ENCODE results near the gene TRMO.
"Not testable (repeated sequence)": the region's sequence is repeated elsewhere in the genome, so short reads cannot be mapped to it uniquely, and the experiment has no call there.

TRMO gene

DNA sequence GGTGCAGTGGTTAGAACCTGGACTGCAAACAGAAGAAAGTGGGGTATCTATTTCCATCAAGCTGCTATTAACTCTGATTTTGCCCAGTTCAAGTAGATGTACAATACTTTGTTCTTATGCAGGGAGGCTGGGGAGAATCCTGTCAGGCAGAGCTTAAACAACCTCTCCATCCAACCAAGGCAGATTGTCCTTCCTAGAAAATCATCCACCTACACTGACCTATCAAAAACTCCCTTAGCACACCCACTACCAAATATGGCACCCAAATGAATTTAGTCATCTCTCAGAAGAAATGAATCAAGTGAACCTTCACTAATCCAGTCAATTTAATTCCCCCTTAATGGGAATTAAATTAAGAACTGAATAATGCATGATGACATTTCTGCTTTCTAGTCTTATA, 34.0 kb upstream of the TRMO start:
- Histone ChIP-seq H3K9me3 (ENCODE audit: insufficient read depth, low read length) (no peaks in the 10 kb centered on the region), H3K36me3 (replicated peaks; ENCODE audit: low read depth, low read length) (no peaks in the 10 kb centered on the region), H4K20me1 (ENCODE audit: insufficient read depth, low read length) (no peaks in the 10 kb centered on the region), H3K4me3 (ENCODE audit: low read length) (no peak overlapping the region), H3K4me1 (ENCODE audit: low read length) (no peaks in the 10 kb centered on the region), H2AFZ (ENCODE audit: low read depth, low read length) (no peak overlapping the region), H3K27me3 (ENCODE audit: low read depth, low read length) (no peaks in the 10 kb centered on the region), H3K79me2 (ENCODE audit: low read length) (no peaks in the 10 kb centered on the region), H3K9ac (ENCODE audit: low read length) (no peak overlapping the region), H3K27ac (ENCODE audit: low read length) (no peak overlapping the region), H3K4me2 (ENCODE audit: low read length) (no peak overlapping the region)
- TF ChIP-seq, protein P1, sequence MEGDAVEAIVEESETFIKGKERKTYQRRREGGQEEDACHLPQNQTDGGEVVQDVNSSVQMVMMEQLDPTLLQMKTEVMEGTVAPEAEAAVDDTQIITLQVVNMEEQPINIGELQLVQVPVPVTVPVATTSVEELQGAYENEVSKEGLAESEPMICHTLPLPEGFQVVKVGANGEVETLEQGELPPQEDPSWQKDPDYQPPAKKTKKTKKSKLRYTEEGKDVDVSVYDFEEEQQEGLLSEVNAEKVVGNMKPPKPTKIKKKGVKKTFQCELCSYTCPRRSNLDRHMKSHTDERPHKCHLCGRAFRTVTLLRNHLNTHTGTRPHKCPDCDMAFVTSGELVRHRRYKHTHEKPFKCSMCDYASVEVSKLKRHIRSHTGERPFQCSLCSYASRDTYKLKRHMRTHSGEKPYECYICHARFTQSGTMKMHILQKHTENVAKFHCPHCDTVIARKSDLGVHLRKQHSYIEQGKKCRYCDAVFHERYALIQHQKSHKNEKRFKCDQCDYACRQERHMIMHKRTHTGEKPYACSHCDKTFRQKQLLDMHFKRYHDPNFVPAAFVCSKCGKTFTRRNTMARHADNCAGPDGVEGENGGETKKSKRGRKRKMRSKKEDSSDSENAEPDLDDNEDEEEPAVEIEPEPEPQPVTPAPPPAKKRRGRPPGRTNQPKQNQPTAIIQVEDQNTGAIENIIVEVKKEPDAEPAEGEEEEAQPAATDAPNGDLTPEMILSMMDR (IDR thresholded peaks at IDR 0.05; ENCODE audit: low read depth, low read length): no peak
- no peak for TF ChIP-seq EZH2phosphoT487 (IDR thresholded peaks at IDR 0.05; ENCODE audit: low read depth)

DNA sequence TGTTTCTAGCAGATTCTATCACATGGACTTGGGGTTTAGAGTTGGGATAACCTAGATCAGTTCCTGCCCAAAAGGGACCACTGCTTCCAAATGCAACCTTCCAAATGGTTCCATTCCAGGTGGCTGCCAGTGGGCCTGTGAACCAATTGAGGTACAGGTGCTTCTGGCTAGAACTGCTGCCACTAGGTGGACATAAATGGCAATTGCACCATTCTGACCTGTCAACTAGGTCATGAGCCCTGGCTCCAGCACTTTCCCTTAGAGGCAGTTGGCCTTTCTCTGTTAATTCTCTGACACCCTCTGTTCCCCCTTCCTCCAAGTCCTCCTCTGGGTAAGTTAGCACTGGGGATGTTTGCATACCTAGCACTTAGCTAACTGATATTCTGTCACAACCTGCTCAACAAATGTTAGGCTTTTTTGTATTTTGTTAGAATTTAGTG, 32.3 kb upstream of the TRMO start:
- Histone ChIP-seq H3K79me2 (ENCODE audit: low read length) (no peaks in the 10 kb centered on the region), H3K4me2 (ENCODE audit: low read length) (no peak overlapping the region), H3K9me3 (ENCODE audit: insufficient read depth, low read length) (no peaks in the 10 kb centered on the region), H3K27ac (ENCODE audit: low read length) (no peak overlapping the region), H3K4me3 (ENCODE audit: low read length) (no peak overlapping the region), H3K4me1 (ENCODE audit: low read length) (no peaks in the 10 kb centered on the region), H2AFZ (ENCODE audit: low read depth, low read length) (no peak overlapping the region), H3K36me3 (replicated peaks; ENCODE audit: low read depth, low read length) (no peaks in the 10 kb centered on the region), H4K20me1 (ENCODE audit: insufficient read depth, low read length) (no peaks in the 10 kb centered on the region), H3K9ac (ENCODE audit: low read length) (no peak overlapping the region), H3K27me3 (ENCODE audit: low read depth, low read length) (no peaks in the 10 kb centered on the region)
- TF ChIP-seq, protein P1 (IDR thresholded peaks at IDR 0.05; ENCODE audit: low read depth, low read length): peak; percentile 64
- TF ChIP-seq EZH2phosphoT487 (IDR thresholded peaks at IDR 0.05; ENCODE audit: low read depth): no peak

DNA sequence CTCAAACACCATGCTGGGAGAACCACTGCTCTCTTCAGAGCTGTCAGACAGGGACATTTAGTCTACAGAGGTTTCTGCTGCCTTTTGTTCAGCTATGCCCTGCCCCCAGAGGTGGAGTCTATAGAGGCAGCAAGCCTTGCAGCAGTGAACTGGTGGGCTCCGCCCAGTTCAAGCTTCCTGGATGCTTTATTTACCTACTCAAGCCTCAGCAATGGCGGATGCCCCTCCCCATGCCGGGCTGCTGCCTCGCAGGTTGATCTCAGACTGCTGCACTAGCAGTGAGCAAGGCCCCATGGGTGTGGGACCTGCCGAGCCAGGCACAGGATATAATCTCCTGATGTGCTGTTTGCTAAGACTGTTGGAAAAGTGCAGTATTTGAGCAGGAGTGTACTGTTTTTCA, 28.6 kb upstream of the TRMO start:
- not testable (repeated sequence) for H3K9ac ChIP-seq (ENCODE audit: low read length); H2AFZ ChIP-seq (ENCODE audit: low read depth, low read length); H3K36me3 ChIP-seq (replicated peaks; ENCODE audit: low read depth, low read length); H3K79me2 ChIP-seq (ENCODE audit: low read length); H3K9me3 ChIP-seq (ENCODE audit: insufficient read depth, low read length); H3K4me1 ChIP-seq (ENCODE audit: low read length); H4K20me1 ChIP-seq (ENCODE audit: insufficient read depth, low read length); H3K4me2 ChIP-seq (ENCODE audit: low read length); H3K27me3 ChIP-seq (ENCODE audit: low read depth, low read length); H3K4me3 ChIP-seq (ENCODE audit: low read length); H3K27ac ChIP-seq (ENCODE audit: low read length)

DNA sequence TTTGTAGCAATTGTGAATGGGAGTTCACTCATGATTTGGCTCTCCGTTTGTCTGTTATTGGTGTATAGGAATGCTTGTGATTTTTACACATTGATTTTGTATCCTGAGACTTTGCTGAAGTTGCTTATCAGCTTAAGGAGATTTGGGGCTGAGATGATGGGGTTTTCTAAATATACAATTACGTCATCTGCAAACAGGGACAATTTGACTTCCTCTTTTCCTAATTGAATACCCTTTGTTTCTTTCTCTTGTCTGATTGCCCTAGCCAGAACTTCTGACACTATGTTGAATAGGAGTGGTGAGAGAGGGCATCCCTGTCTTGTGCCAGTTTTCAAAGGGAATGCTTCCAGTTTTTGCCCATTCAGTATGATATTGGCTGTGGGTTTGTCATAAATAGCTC, 24.8 kb upstream of the TRMO start:
- not testable (repeated sequence) for H4K20me1 ChIP-seq (ENCODE audit: insufficient read depth, low read length); H2AFZ ChIP-seq (ENCODE audit: low read depth, low read length); H3K4me2 ChIP-seq (ENCODE audit: low read length); H3K4me1 ChIP-seq (ENCODE audit: low read length); H3K79me2 ChIP-seq (ENCODE audit: low read length); H3K9ac ChIP-seq (ENCODE audit: low read length); H3K4me3 ChIP-seq (ENCODE audit: low read length); H3K9me3 ChIP-seq (ENCODE audit: insufficient read depth, low read length); H3K36me3 ChIP-seq (replicated peaks; ENCODE audit: low read depth, low read length); H3K27ac ChIP-seq (ENCODE audit: low read length)
- H3K27me3 ChIP-seq (ENCODE audit: low read depth, low read length): peaks cover 22% of the 10 kb centered on the region

DNA sequence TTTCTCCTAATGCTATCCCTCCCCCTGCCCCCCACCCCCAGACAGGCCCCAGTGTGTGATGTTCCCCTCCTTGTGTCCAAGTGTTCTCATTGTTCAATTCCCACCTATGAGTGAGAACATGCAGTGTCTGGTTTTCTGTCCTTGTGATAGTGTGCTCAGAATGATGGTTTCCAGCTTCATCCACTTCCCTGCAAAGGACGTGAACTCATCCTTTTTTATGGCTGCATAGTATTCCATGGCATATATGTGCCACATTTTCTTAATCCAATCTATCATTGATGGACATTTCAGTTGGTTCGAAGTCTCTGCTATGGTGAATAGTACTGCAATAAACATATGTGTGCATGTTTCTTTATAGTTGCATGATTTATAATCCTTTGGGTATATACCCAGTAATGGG, 23.2 kb upstream of the TRMO start:
- not testable (repeated sequence) for H3K36me3 ChIP-seq (replicated peaks; ENCODE audit: low read depth, low read length); H4K20me1 ChIP-seq (ENCODE audit: insufficient read depth, low read length); H3K79me2 ChIP-seq (ENCODE audit: low read length); H3K4me3 ChIP-seq (ENCODE audit: low read length); H3K9ac ChIP-seq (ENCODE audit: low read length); H3K4me1 ChIP-seq (ENCODE audit: low read length); H3K27ac ChIP-seq (ENCODE audit: low read length); H2AFZ ChIP-seq (ENCODE audit: low read depth, low read length); H3K9me3 ChIP-seq (ENCODE audit: insufficient read depth, low read length); H3K4me2 ChIP-seq (ENCODE audit: low read length)
- H3K27me3 ChIP-seq (ENCODE audit: low read depth, low read length): peaks cover 29% of the 10 kb centered on the region

DNA sequence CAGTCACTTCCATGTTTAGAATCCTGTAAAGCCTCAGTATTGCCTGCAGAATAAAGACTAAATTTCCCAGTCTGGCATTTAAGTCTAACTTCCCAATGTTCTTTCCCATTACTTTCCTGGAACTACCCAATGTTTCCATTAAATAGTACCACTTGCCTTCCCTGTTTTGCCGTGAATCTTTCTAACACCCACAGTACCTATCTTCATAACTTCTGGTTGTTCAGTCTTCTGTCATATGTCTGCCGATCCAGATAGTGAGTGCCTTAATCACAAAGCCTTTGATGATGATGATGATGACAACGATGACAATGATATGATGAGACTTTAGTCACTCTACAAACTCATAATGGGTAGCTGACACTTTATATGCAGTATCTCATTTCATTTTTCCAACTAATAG, 22.3 kb upstream of the TRMO start:
- no peak overlapping the region for H3K4me2 ChIP-seq (ENCODE audit: low read length)
- H3K4me1 ChIP-seq (ENCODE audit: low read length): no peaks in the 10 kb centered on the region
- TF ChIP-seq, protein P1 (IDR thresholded peaks at IDR 0.05; ENCODE audit: low read depth, low read length): no peak
- no peak for TF ChIP-seq EZH2phosphoT487 (IDR thresholded peaks at IDR 0.05; ENCODE audit: low read depth)
- H3K27me3 ChIP-seq (ENCODE audit: low read depth, low read length): peaks cover 29% of the 10 kb centered on the region
- H3K4me3 ChIP-seq (ENCODE audit: low read length): no peak overlapping the region
- H3K9ac ChIP-seq (ENCODE audit: low read length): no peak overlapping the region
- H3K79me2 ChIP-seq (ENCODE audit: low read length): no peaks in the 10 kb centered on the region
- H2AFZ ChIP-seq (ENCODE audit: low read depth, low read length): no peak overlapping the region
- no peak overlapping the region for H3K27ac ChIP-seq (ENCODE audit: low read length)
- H4K20me1 ChIP-seq (ENCODE audit: insufficient read depth, low read length): no peaks in the 10 kb centered on the region
- H3K36me3 ChIP-seq (replicated peaks; ENCODE audit: low read depth, low read length): no peaks in the 10 kb centered on the region
- H3K9me3 ChIP-seq (ENCODE audit: insufficient read depth, low read length): no peaks in the 10 kb centered on the region

Data from OCI-LY3 (cell line).